Mesendoderm (in vitro differentiated cells): ENCODE measurements around the gene PLD5.

Source experiments
- DNase-seq: peaks from one replicate; pipeline ENCODE4 v3.0.0; 2013
- H2AK5ac ChIP-seq: 2 replicates; pipeline ENCODE4 v1.6.1; 2013; ENCODE audit warnings: low read length, inconsistent platforms
- H2BK120ac ChIP-seq: 2 replicates; pipeline ENCODE4 v1.6.1; 2013; ENCODE audit warnings: low read depth, mild to moderate bottlenecking, low read length, moderate library complexity, mixed read lengths
- H2BK15ac ChIP-seq: replicated peaks from 2 replicates; pipeline ENCODE4 v1.6.1; 2013; ENCODE audit warnings: low read depth, mild to moderate bottlenecking, moderate library complexity
- H2BK5ac ChIP-seq: 2 replicates; pipeline ENCODE4 v1.6.1; 2013; ENCODE audit warnings: low read length, inconsistent platforms
- H3K18ac ChIP-seq: 2 replicates; pipeline ENCODE4 v1.6.1; 2013; ENCODE audit warnings: mild to moderate bottlenecking, low read length, mixed read lengths
- H3K23ac ChIP-seq: one replicate; pipeline ENCODE4 v1.6.1; 2013; ENCODE audit warnings: low read length
- H3K27ac ChIP-seq: 2 replicates; pipeline ENCODE4 v1.5.1; 2013; ENCODE audit warnings: low read depth, mild to moderate bottlenecking, inconsistent platforms, low read length, moderate library complexity
- H3K27me3 ChIP-seq: 2 replicates; pipeline ENCODE4 v1.6.1; 2013; ENCODE audit warnings: low read length, control low read depth, mild to moderate bottlenecking, inconsistent platforms; ENCODE audit not compliant: insufficient read depth, poor library complexity
- H3K36me3 ChIP-seq: 2 replicates; pipeline ENCODE4 v1.6.1; 2013; ENCODE audit warnings: low read length, inconsistent platforms; ENCODE audit not compliant: control insufficient read depth, insufficient read depth
- H3K4ac ChIP-seq: one replicate; pipeline ENCODE4 v1.6.1; 2013; ENCODE audit warnings: low read depth, mild to moderate bottlenecking, low read length, moderate library complexity
- H3K4me1 ChIP-seq: 2 replicates; pipeline ENCODE4 v1.6.1; 2013; ENCODE audit warnings: low read depth, low read length, inconsistent platforms; ENCODE audit not compliant: control insufficient read depth
- H3K4me2 ChIP-seq: 2 replicates; pipeline ENCODE4 v1.6.1; 2013; ENCODE audit warnings: low read length
- H3K4me3 ChIP-seq: 2 replicates; pipeline ENCODE4 v1.5.1; 2013; ENCODE audit warnings: mild to moderate bottlenecking, low read length
- H3K56ac ChIP-seq: one replicate; pipeline ENCODE4 v1.6.1; 2013; ENCODE audit warnings: low read length
- H3K79me1 ChIP-seq: 2 replicates; pipeline ENCODE4 v1.6.1; 2013; ENCODE audit warnings: low read length, inconsistent platforms
- H3K79me2 ChIP-seq: 2 replicates; pipeline ENCODE4 v1.6.1; 2013; ENCODE audit warnings: mild to moderate bottlenecking, low read length; ENCODE audit not compliant: control insufficient read depth, insufficient read depth
- H3K9ac ChIP-seq: 2 replicates; pipeline ENCODE4 v1.6.1; 2013; ENCODE audit warnings: low read length, inconsistent platforms
- H4K5ac ChIP-seq: one replicate; pipeline ENCODE4 v1.6.1; 2013; ENCODE audit warnings: low read length
- H4K8ac ChIP-seq: one replicate; pipeline ENCODE4 v1.6.1; 2013; ENCODE audit warnings: low read depth, mild to moderate bottlenecking, control low read depth, low read length, moderate library complexity
- WGBS: extraction: QIAGEN DNeasy Blood & Tissue Kit; methylation state at CpG from one replicate; pipeline ENCODE4 v1.1.7; 2013; ENCODE audit warnings: low lambda C conversion rate, missing lambda C conversion rate; ENCODE audit not compliant: insufficient coverage; ENCODE audit errors: extremely low coverage; 5-methylcytosine and 5-hydroxymethylcytosine counted together

PLD5 gene

DNA sequence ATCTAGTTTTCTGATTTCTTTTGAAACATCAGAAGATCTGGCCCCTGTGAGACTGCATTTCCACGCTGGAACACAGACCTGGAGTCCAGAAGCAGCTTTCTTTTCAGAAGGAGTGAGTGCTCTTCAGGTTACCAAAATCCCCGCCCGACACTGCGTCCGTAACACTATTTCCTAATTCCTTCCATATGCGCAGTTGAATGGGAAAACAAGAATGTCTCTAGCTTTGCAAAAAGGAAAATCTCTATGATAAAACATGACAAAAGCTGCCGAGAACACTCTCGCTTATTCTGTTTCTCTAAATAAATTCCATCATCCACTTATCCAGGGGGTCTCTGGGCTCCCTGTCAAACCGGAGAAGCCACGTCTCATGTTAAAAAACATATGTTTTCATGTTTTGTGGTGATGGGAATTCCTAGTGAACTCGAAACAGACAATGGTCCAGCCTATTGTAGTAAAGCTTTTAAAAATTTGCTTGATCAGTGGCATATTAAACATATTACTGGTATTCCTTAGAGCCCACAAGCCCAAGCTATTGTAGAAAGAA is 67.7 kb downstream of the PLD5 start:
- Histone ChIP-seq H3K56ac (no peak overlapping the region), H3K4me1 (no peaks in the 10 kb centered on the region), H2BK15ac (no peak overlapping the region), H3K23ac (no peak overlapping the region), H4K5ac (no peak overlapping the region), H3K27ac (no peak overlapping the region), H3K4me2 (no peak overlapping the region), H2BK5ac (no peak overlapping the region), H3K18ac (no peak overlapping the region), H3K36me3 (no peaks in the 10 kb centered on the region), H2AK5ac (no peak overlapping the region), H3K79me1 (no peaks in the 10 kb centered on the region), H3K4ac (peak overlapping the region; percentile 12), H4K8ac (no peak overlapping the region), H3K27me3 (no peaks in the 10 kb centered on the region), H3K4me3 (no peak overlapping the region), H3K9ac (no peak overlapping the region), H2BK120ac (no peak overlapping the region), H3K79me2 (no peaks in the 10 kb centered on the region)
- no peak for DNase-seq
- no CpG with 5 or more reads among the region's 11 CpGs for WGBS

- WGBS, result no CpG with 5 or more reads among the region's 1 CpG
These were observed 69.5 kb downstream of the PLD5 start for GRCh38 chr1:242455052-242455361.

GRCh38 chr1:242454262-242455051 is 70.0 kb downstream of the PLD5 start:
- H2BK15ac ChIP-seq, result no peak overlapping the region
- no peak overlapping the region for H3K56ac ChIP-seq
- no peak overlapping the region for H3K9ac ChIP-seq
- H3K27me3 ChIP-seq, result no peaks in the 10 kb centered on the region
- H4K5ac ChIP-seq, result no peak overlapping the region
- 100% methylated on average over 2 of the region's 9 CpGs for WGBS
- no peaks in the 10 kb centered on the region for H3K36me3 ChIP-seq
- H3K4me1 ChIP-seq, result no peaks in the 10 kb centered on the region
- no peak overlapping the region for H2AK5ac ChIP-seq
- no peak overlapping the region for H3K4ac ChIP-seq
- peak; percentile 72 for DNase-seq
- no peaks in the 10 kb centered on the region for H3K79me1 ChIP-seq
- H3K18ac ChIP-seq, result no peak overlapping the region
- H2BK5ac ChIP-seq, result no peak overlapping the region
- H3K27ac ChIP-seq, result no peak overlapping the region
- H3K4me3 ChIP-seq, result no peak overlapping the region
- H2BK120ac ChIP-seq, result no peak overlapping the region
- H3K79me2 ChIP-seq, result no peaks in the 10 kb centered on the region
- H4K8ac ChIP-seq, result no peak overlapping the region
- H3K4me2 ChIP-seq, result no peak overlapping the region
- no peak overlapping the region for H3K23ac ChIP-seq

More at GRCh38 chr1:242455052-242455361, 69.5 kb downstream of the PLD5 start:
- H3K36me3 ChIP-seq, result no peaks in the 10 kb centered on the region
- no peak overlapping the region for H2BK120ac ChIP-seq
- H3K4ac ChIP-seq, result no peak overlapping the region
- H2BK5ac ChIP-seq, result no peak overlapping the region
- H3K23ac ChIP-seq, result no peak overlapping the region
- no peaks in the 10 kb centered on the region for H3K4me1 ChIP-seq
- DNase-seq, result no peak
- H3K79me2 ChIP-seq, result no peaks in the 10 kb centered on the region
- no peaks in the 10 kb centered on the region for H3K79me1 ChIP-seq
- H4K8ac ChIP-seq, result no peak overlapping the region
- H4K5ac ChIP-seq, result no peak overlapping the region
- H3K27ac ChIP-seq, result no peak overlapping the region
- H3K9ac ChIP-seq, result no peak overlapping the region
- H3K27me3 ChIP-seq, result no peaks in the 10 kb centered on the region
- no peak overlapping the region for H3K56ac ChIP-seq
- no peak overlapping the region for H2BK15ac ChIP-seq
- no peak overlapping the region for H3K4me3 ChIP-seq
- H2AK5ac ChIP-seq, result no peak overlapping the region
- H3K4me2 ChIP-seq, result no peak overlapping the region
- no peak overlapping the region for H3K18ac ChIP-seq

DNA sequence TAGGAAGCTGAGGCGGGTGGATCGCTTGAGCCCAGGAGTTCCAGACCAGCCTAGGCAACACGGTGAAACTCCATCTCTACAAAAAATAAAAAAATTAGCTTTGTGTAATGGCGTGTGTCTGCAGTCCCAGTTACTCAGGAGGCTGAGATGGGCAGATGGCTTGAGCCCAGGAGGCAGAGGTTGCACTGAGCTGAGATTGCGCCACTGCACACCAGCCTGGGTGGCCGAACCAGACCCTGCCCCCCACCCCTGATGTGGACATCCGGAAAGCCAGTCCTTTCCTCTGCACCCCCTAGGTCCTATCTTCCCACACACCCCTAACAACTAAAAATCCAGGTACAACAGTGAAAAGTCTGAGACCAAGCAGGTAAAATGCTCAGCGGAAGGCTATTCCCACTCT is 71.9 kb downstream of the PLD5 start:
- no CpG with 5 or more reads among the region's 8 CpGs for WGBS
- no peak overlapping the region for H3K4ac ChIP-seq
- H3K27me3 ChIP-seq, result no peaks in the 10 kb centered on the region
- H3K4me2 ChIP-seq, result no peak overlapping the region
- H4K5ac ChIP-seq, result no peak overlapping the region
- no peak for DNase-seq
- H3K23ac ChIP-seq, result no peak overlapping the region
- no peak overlapping the region for H2BK120ac ChIP-seq
- no peak overlapping the region for H3K18ac ChIP-seq
- H3K79me1 ChIP-seq, result no peaks in the 10 kb centered on the region
- no peaks in the 10 kb centered on the region for H3K36me3 ChIP-seq
- H3K27ac ChIP-seq, result no peak overlapping the region
- H2BK15ac ChIP-seq, result no peak overlapping the region
- H3K79me2 ChIP-seq, result no peaks in the 10 kb centered on the region
- H3K56ac ChIP-seq, result no peak overlapping the region
- no peak overlapping the region for H4K8ac ChIP-seq
- H3K4me1 ChIP-seq, result no peaks in the 10 kb centered on the region
- no peak overlapping the region for H2AK5ac ChIP-seq
- no peak overlapping the region for H3K9ac ChIP-seq
- H2BK5ac ChIP-seq, result no peak overlapping the region
- H3K4me3 ChIP-seq, result no peak overlapping the region

DNA sequence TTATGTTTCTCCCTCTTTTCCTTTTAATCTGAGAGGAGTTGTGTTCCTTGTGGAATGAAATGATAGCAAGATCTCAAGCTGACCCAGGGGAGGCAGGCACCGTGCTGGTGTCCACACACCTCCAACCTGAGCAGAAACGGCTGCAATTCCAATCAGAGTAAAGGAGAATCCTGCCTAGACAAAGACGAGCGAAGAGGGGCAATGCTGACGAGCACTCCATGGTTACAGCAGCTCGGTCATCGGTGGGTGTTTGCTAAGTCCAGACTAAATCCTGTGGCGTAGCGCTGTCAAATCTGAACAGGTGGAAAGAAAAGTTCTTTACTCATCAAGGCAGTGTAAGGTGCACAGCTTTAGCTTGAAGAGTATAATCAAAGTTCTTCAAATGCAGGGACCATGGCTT is 74.8 kb downstream of the PLD5 start:
- no CpG with 5 or more reads among the region's 9 CpGs for WGBS
- H4K5ac ChIP-seq, result no peak overlapping the region

More for the DNA sequence above, 74.8 kb downstream of the PLD5 start:
- H3K79me2 ChIP-seq, result no peaks in the 10 kb centered on the region
- H3K36me3 ChIP-seq, result no peaks in the 10 kb centered on the region
- H2BK5ac ChIP-seq, result no peak overlapping the region
- H3K4me3 ChIP-seq, result no peak overlapping the region
- no peak overlapping the region for H3K4ac ChIP-seq
- no peak overlapping the region for H3K27ac ChIP-seq
- H2BK15ac ChIP-seq, result no peak overlapping the region
- no peak overlapping the region for H3K56ac ChIP-seq
- no peak overlapping the region for H3K9ac ChIP-seq
- no peaks in the 10 kb centered on the region for H3K27me3 ChIP-seq
- no peak overlapping the region for H3K23ac ChIP-seq
- no peak overlapping the region for H2AK5ac ChIP-seq
- no peak overlapping the region for H3K4me2 ChIP-seq
- no peak overlapping the region for H2BK120ac ChIP-seq
- no peaks in the 10 kb centered on the region for H3K79me1 ChIP-seq
- no peak overlapping the region for H4K8ac ChIP-seq
- H3K18ac ChIP-seq, result no peak overlapping the region
- no peaks in the 10 kb centered on the region for H3K4me1 ChIP-seq
- DNase-seq, result no peak
